Naive thymus-derived CD4-positive, alpha-beta T cell (primary cell): ENCODE results near the gene COX10. TPM values are rescaled to one million over a fixed set of nuclear protein-coding genes. Genes with fewer than 3 reads are reported as not detected.

Experiments used
- ATAC-seq: fragments of 150-1000 bp; cut with Tn5 transposase; 2 replicates; pipeline ENCODE4 v1.10.0; 2021; ENCODE audit warnings: mild to moderate bottlenecking, moderate library complexity
- CTCF ChIA-PET: fragments of 350-600 bp; sonication (Branson Sonifier 250); formaldehyde crosslinking; loops from one replicate; lab custom pipeline; 2021; ENCODE audit warnings: antibody characterized with exemption; lab: Charles Lee
- POLR2A ChIA-PET: fragments of 350-600 bp; sonication (Branson Sonifier 250); formaldehyde crosslinking; loops from one replicate; lab custom pipeline; 2021; ENCODE audit warnings: antibody characterized with exemption, inconsistent platforms; lab: Charles Lee
- DNase-seq, 9 donors: peaks; one replicate each; pipeline versions ENCODE4 v3.0.0 to v3.0.0-alpha.2; 2020 to 2022; ENCODE audit warnings: mixed read lengths in 1 of 9
- H3K27ac ChIP-seq: one replicate; pipeline ENCODE4 v1.7.0; 2013; ENCODE audit warnings: mild to moderate bottlenecking, low read depth, low read length, moderate library complexity
- H3K27me3 ChIP-seq, 2 donors: one replicate each; pipeline ENCODE4 v1.7.0; 2013; ENCODE audit warnings: low read length in 2 of 2, mild to moderate bottlenecking in 2 of 2, moderate library complexity in 2 of 2; ENCODE audit not compliant: control insufficient read depth in 2 of 2, insufficient read depth in 2 of 2
- H3K36me3 ChIP-seq, 3 experiments: 1 replicate in 2 of 3; 2 replicates in 1 of 3; pipeline ENCODE4 v1.7.0; 2013; ENCODE audit warnings: low read length in 3 of 3, mild to moderate bottlenecking in 3 of 3, moderate library complexity in 1 of 3; ENCODE audit not compliant: insufficient read depth in 3 of 3, control insufficient read depth in 2 of 3
- H3K4me1 ChIP-seq, 2 donors: one replicate each; pipeline ENCODE4 v1.7.0; 2013; ENCODE audit warnings: low read length in 2 of 2, mild to moderate bottlenecking in 2 of 2, moderate library complexity in 1 of 2; ENCODE audit not compliant: control insufficient read depth in 2 of 2, insufficient read depth in 2 of 2
- H3K4me3 ChIP-seq: 2 replicates; pipeline ENCODE4 v1.7.0; 2013; ENCODE audit warnings: mild to moderate bottlenecking, low read length
- H3K9me3 ChIP-seq, 3 experiments: 1 replicate in 2 of 3; 2 replicates in 1 of 3; pipeline ENCODE4 v1.7.0; 2013; ENCODE audit warnings: low read length in 3 of 3; ENCODE audit not compliant: control insufficient read depth in 2 of 3
- H3K27ac Mint-ChIP-seq, 9 donors: one replicate each; pipeline ENCODE4 v1.8.0; 2020 to 2022; ENCODE audit warnings: mixed read lengths in 9 of 9, mild to moderate bottlenecking in 8 of 9, moderate library complexity in 5 of 9, inconsistent platforms in 2 of 9
- H3K27me3 Mint-ChIP-seq, 5 donors: one replicate each; pipeline ENCODE4 v1.8.0; 2021 to 2022; ENCODE audit warnings: mixed read lengths in 5 of 5, mild to moderate bottlenecking in 1 of 5
- H3K36me3 Mint-ChIP-seq, 5 donors: one replicate each; pipeline ENCODE4 v1.8.0; 2020 to 2022; ENCODE audit warnings: mixed read lengths in 5 of 5, mild to moderate bottlenecking in 3 of 5, inconsistent platforms in 1 of 5
- H3K4me1 Mint-ChIP-seq, 7 donors: one replicate each; pipeline ENCODE4 v1.8.0; 2020 to 2022; ENCODE audit warnings: mixed read lengths in 7 of 7, mild to moderate bottlenecking in 3 of 7, inconsistent platforms in 1 of 7
- H3K4me3 Mint-ChIP-seq, 10 donors: one replicate each; pipeline ENCODE4 v1.8.0; 2020 to 2022; ENCODE audit warnings: mild to moderate bottlenecking in 10 of 10, mixed read lengths in 10 of 10, moderate library complexity in 6 of 10, inconsistent platforms in 2 of 10
- H3K9me3 Mint-ChIP-seq, 11 donors: one replicate each; pipeline ENCODE4 v1.8.0; 2020 to 2022; ENCODE audit warnings: mixed read lengths in 11 of 11, mild to moderate bottlenecking in 4 of 11, inconsistent platforms in 1 of 11, moderate library complexity in 1 of 11
- intact Hi-C, 2 donors: fragments of 100-400 bp; cut with micrococcal nuclease; formaldehyde crosslinking; loops; one replicate each; pipeline ENCODE4 v1.15.1; 2023
- polyA plus RNA-seq, 2 donors: library from polyadenylated mRNA; unstranded; fragments of 300-500 nt; fragmentation: Illumina TruSeq; gene quantifications; one replicate each; pipeline ENCODE4 v1.2.3, GENCODE V29; 2021
- total RNA-seq, 6 experiments: library from RNA in 5 of 6; stranded (reverse) in 5 of 6; gene quantifications; 1 replicate in 5 of 6; 2 replicates in 1 of 6; pipeline ENCODE4 v1.2.3 and lab custom pipeline; 2021 to 2026

The COX10 gene
- total and polyA plus RNA-seq, 7 experiments from 2014 or later, result 16.2 to 30.6 (median 20.2) TPM

- Histone ChIP-seq H3K4me3 (no peak overlapping the region), H3K27ac (no peak overlapping the region), H3K9me3 (no peaks in the 10 kb centered on the region), H3K4me1 (no peaks in the 10 kb centered on the region), H3K27me3 (no peaks in the 10 kb centered on the region), H3K36me3 (peaks cover 0 to 10% (median 0%) of the 10 kb centered on the region in 3 experiments)
- H3K4me3 Mint-ChIP-seq, result peak overlapping the region in 3 of 10 donors; percentile 2 to 12 (median 9)
- peak overlapping the region in 5 of 9 donors; percentile 11 to 74 (median 56) for H3K27ac Mint-ChIP-seq
- H3K4me1 Mint-ChIP-seq, result peaks cover 12 to 48% (median 27%) of the 10 kb centered on the region in 7 donors
- intact Hi-C loops, result no loop called here
- peaks cover 10 to 60% (median 44%) of the 10 kb centered on the region in 5 donors for H3K36me3 Mint-ChIP-seq
- CTCF ChIA-PET, result no interaction called here
- POLR2A ChIA-PET, result interaction anchor here (0.7 kb wide), 1 partner anchor 102 kb away, joined by 7 read pairs; no protein-coding TSS in a partner anchor
- DNase-seq (no peak), ATAC-seq (no peak)
- no peaks in the 10 kb centered on the region for H3K27me3 Mint-ChIP-seq
- H3K9me3 Mint-ChIP-seq, result peaks cover 0 to 7% (median 0%) of the 10 kb centered on the region in 11 donors
These were observed 31.1 kb upstream of the COX10 start for GRCh38 chr17:14038206-14038605.

DNA sequence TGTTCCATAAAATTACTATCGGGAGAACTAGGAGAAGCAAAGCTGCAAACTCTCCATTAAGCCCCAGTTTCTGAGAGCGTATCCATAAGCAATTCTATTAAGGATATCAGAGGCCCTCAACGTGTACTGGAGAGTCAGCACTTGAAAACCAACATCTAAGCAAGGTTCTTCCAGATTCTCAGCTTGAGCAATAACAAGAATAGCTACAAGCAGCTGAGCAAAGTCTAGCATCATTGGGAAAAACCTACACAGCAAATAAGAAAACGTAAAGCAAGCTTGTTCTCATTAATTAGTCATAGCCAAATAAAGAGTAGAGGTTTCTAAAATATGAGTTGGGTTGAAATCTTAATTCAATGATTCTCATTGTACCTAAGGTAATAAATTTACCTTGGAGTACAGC lies 26.9 kb upstream of the COX10 start:
- Histone ChIP-seq H3K27me3 (no peaks in the 10 kb centered on the region), H3K9me3 (no peaks in the 10 kb centered on the region), H3K36me3 (no peaks in the 10 kb centered on the region), H3K4me3 (no peak overlapping the region), H3K27ac (no peak overlapping the region), H3K4me1 (no peaks in the 10 kb centered on the region)
- Mint-ChIP-seq H3K4me3 (no peak overlapping the region), H3K27ac (no peak overlapping the region), H3K4me1 (peaks cover 9 to 54% (median 21%) of the 10 kb centered on the region in 7 donors), H3K9me3 (no peaks in the 10 kb centered on the region), H3K36me3 (peaks cover 4 to 39% (median 20%) of the 10 kb centered on the region in 5 donors), H3K27me3 (no peaks in the 10 kb centered on the region)
- ATAC-seq (no peak), DNase-seq (no peak)
- ChIA-PET CTCF (no interaction called here), POLR2A (no interaction called here)
- intact Hi-C loops, result no loop called here

GRCh38 chr17:14044702-14045101 lies 24.6 kb upstream of the COX10 start:
- ChIA-PET POLR2A (no interaction called here), CTCF (interaction anchor here (0.6 to 0.9 kb wide), 2 partner anchors 167 to 256 kb away, joined by 4 read pairs; partner anchors contain the start of gene HS3ST3B1)
- Mint-ChIP-seq H3K9me3 (no peaks in the 10 kb centered on the region), H3K4me1 (peaks cover 0 to 46% (median 6%) of the 10 kb centered on the region in 7 donors), H3K36me3 (peaks cover 0 to 30% (median 11%) of the 10 kb centered on the region in 5 donors), H3K27ac (no peak overlapping the region), H3K4me3 (no peak overlapping the region), H3K27me3 (no peaks in the 10 kb centered on the region)
- H3K4me3 ChIP-seq, result no peak overlapping the region
- no peaks in the 10 kb centered on the region for H3K27me3 ChIP-seq
- no peaks in the 10 kb centered on the region for H3K9me3 ChIP-seq
- H3K4me1 ChIP-seq, result no peaks in the 10 kb centered on the region
- intact Hi-C loops, result no loop called here
- no peak overlapping the region for H3K27ac ChIP-seq
- no peak for DNase-seq
- no peak for ATAC-seq
- H3K36me3 ChIP-seq, result no peaks in the 10 kb centered on the region

DNA sequence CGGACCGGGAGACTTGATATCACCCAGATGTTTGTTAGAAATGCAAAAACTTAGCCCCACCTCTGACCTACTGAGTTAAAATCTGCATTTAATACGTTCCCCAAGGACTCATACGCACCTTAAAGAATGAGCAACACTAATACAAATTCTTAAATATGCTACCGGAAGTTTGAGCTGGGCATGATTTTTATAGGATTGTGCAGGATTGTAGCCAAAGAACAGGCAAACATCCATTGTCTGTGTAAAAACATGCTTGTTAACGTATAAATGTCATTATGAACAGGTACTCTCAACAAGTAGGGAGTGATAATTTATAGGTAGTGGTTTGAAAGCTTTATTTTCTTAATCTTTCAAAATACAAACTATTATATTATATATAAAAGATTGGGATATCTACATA lies 22.3 kb upstream of the COX10 start:
- Histone ChIP-seq H3K9me3 (no peaks in the 10 kb centered on the region), H3K27ac (no peak overlapping the region), H3K27me3 (no peaks in the 10 kb centered on the region), H3K4me1 (no peaks in the 10 kb centered on the region), H3K36me3 (peaks cover 0 to 6% (median 0%) of the 10 kb centered on the region in 3 experiments), H3K4me3 (no peak overlapping the region)
- Mint-ChIP-seq H3K4me1 (peaks cover 0 to 46% (median 6%) of the 10 kb centered on the region in 7 donors), H3K36me3 (peaks cover 0 to 35% (median 13%) of the 10 kb centered on the region in 5 donors), H3K27me3 (no peaks in the 10 kb centered on the region), H3K4me3 (no peak overlapping the region), H3K27ac (no peak overlapping the region), H3K9me3 (no peaks in the 10 kb centered on the region)
- intact Hi-C loops, result no loop called here
- ATAC-seq (no peak), DNase-seq (no peak)
- POLR2A ChIA-PET, result interaction anchor here (0.7 kb wide), 1 partner anchor 24 kb away, joined by 3 read pairs; no protein-coding TSS in a partner anchor
- CTCF ChIA-PET, result interaction anchor here (0.6 to 0.8 kb wide), 2 partner anchors 45 to 156 kb away, joined by 5 to 6 read pairs; no protein-coding TSS in a partner anchor

- intact Hi-C loops, result no loop called here
- peaks cover 0 to 42% (median 6%) of the 10 kb centered on the region in 7 donors for H3K4me1 Mint-ChIP-seq
These were observed 21.7 kb upstream of the COX10 start for GRCh38 chr17:14047591-14047990.

GRCh38 chr17:14048169-14048568 lies 21.1 kb upstream of the COX10 start:
- no peak overlapping the region for H3K27ac ChIP-seq
- DNase-seq (no peak), ATAC-seq (no peak)
- H3K9me3 Mint-ChIP-seq, result no peaks in the 10 kb centered on the region
- H3K27me3 Mint-ChIP-seq, result no peaks in the 10 kb centered on the region
- peaks cover 0 to 34% (median 11%) of the 10 kb centered on the region in 5 donors for H3K36me3 Mint-ChIP-seq
- no peaks in the 10 kb centered on the region for H3K4me1 ChIP-seq
- H3K4me3 ChIP-seq, result no peak overlapping the region
- intact Hi-C loops, result no loop called here
- no peak overlapping the region for H3K4me3 Mint-ChIP-seq
- no peaks in the 10 kb centered on the region for H3K27me3 ChIP-seq
- peaks cover 0 to 6% (median 0%) of the 10 kb centered on the region in 3 experiments for H3K36me3 ChIP-seq
- H3K9me3 ChIP-seq, result no peaks in the 10 kb centered on the region
- peaks cover 0 to 44% (median 6%) of the 10 kb centered on the region in 7 donors for H3K4me1 Mint-ChIP-seq
- ChIA-PET POLR2A (no interaction called here), CTCF (interaction anchor here (0.6 to 0.7 kb wide), 2 partner anchors 9 to 225 kb away, joined by 3 to 10 read pairs; no protein-coding TSS in a partner anchor)
- H3K27ac Mint-ChIP-seq, result peak overlapping the region in 2 of 9 donors; percentile 2 to 36

More at GRCh38 chr17:14047591-14047990, 21.7 kb upstream of the COX10 start:
- H3K27ac ChIP-seq, result no peak overlapping the region
- H3K4me1 ChIP-seq, result no peaks in the 10 kb centered on the region
- H3K27me3 ChIP-seq, result no peaks in the 10 kb centered on the region
- no peak overlapping the region for H3K4me3 ChIP-seq
- ChIA-PET CTCF (interaction anchor here (0.6 to 0.8 kb wide), 4 partner anchors 10 to 225 kb away, joined by 3 to 10 read pairs (median 6); no protein-coding TSS in a partner anchor), POLR2A (no interaction called here)
- no peaks in the 10 kb centered on the region for H3K9me3 ChIP-seq
- Mint-ChIP-seq H3K27ac (peak overlapping the region in 1 of 9 donors; percentile 32), H3K27me3 (no peaks in the 10 kb centered on the region), H3K4me3 (no peak overlapping the region), H3K36me3 (peaks cover 0 to 30% (median 11%) of the 10 kb centered on the region in 5 donors), H3K9me3 (no peaks in the 10 kb centered on the region)
- ATAC-seq, result no peak
- peaks cover 0 to 6% (median 0%) of the 10 kb centered on the region in 3 experiments for H3K36me3 ChIP-seq
- no peak for DNase-seq
